ENCODE data around the gene CEP70.

- TF ChIP-seq CTCF (IDR thresholded peaks at IDR 0.05) (no peak), POLR2A (IDR thresholded peaks at IDR 0.05) (no peak)
These were observed 119.9 kb downstream of the CEP70 start for GRCh38 chr3:138474163-138474562.
